GM18868 (cell line): ENCODE measurements around the gene IGF2R.

Source experiments
- ATAC-seq: cut with Tn5 transposase; IDR thresholded peaks from one replicate; pipeline ENCODE4 v1.9.1; 2021; ENCODE audit warnings: mild to moderate bottlenecking, moderate library complexity; ENCODE audit not compliant: unreplicated experiment

Gene IGF2R

DNA sequence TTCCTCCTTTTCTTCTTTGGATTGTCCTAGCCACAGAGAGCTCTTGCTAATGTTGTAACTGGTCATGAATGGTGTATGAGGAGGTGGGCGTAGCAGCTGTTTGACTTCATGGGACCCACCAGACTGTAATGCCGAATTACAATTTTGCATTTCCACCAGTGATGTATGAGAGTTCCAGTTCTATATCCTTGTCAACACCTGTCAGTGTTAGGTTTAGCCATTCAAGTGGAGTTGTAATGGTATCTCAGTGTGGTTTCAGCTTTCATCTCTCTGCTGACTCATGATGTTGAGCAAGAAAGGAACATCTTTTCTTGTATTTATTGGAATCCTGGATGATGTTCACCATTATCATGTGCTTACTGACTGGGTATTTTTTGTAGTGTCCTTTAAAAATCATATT lies 5.1 kb downstream of the IGF2R start:
- peak; percentile 40 for ATAC-seq

DNA sequence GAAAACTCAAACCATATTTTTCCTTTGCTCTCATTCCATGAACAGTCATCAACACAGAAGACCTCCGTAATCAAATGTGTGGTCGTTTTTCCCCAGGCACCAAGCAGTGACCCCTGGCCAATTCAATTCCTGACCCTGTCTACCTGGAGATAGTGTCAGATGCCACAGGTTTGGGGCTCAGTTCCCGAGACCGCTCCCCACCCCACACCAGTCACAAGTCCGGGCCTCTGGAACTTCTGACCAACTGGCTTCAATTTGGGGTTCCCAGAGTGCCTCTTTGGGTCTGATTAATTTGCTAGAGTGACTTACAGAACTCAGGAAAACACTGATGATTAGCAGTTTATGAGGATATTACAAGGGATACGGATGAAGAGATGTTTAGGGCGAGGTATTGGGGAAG lies 6.0 kb downstream of the IGF2R start:
- no peak for ATAC-seq

DNA sequence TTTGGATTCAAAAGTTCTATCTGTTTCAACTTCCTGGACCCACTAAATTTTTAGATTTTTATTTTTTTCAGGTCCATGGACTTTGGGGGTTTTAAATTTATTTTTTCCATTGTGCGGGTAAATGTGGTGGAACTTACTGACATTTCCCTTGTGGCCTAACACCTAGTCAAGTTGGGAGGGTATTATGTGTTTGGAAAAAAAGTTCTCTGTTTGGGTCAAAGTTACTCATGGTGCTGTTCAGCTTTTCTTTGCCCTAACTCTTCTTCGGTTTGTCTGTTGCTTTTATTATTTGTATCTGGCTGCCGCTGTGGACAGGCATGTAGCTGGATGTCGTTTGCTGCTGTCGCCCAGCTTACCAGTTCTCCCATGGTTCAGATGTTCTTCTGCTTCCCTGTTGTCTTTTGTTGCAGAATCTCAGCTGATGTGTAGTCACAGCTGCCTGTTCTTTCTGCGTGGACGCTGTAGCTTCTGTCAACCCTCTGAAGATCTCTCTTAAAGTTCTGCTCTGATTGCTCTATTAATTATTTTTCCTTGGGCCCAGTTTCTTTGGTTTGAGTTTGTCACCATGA lies 7.9 kb downstream of the IGF2R start:
- ATAC-seq = no peak

DNA sequence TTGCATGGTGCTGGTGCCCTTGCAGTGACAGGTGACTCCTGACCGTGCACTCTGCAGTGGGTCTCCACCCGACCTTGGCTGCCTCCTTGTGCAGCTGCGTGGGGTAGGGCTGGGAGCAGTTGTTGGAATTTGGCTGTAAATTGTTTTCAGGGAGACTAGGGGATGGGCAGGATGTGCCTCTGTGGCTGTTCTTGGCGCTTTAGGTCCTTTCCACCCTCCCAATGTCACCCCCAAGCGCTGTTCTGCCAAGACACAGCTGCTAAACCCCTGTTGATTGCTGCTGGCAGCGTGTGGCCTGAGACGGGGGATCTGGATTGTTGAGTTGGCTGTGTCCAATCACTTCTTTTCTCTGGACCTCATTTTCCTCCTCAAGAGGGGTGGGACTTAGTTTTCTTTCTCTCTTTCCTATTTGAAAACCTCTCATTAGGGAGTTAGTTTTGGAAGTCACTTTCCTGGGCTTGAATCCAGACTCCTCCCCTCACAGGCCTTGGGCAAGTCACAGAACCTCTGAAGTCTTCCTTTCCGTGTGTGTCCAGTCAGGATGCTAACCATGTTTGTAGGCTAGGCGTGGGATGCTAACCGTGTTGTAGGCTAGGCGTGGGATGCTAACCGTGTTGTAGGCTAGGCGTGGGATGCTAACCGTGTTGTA lies 8.5 kb downstream of the IGF2R start:
- ATAC-seq = no peak

DNA sequence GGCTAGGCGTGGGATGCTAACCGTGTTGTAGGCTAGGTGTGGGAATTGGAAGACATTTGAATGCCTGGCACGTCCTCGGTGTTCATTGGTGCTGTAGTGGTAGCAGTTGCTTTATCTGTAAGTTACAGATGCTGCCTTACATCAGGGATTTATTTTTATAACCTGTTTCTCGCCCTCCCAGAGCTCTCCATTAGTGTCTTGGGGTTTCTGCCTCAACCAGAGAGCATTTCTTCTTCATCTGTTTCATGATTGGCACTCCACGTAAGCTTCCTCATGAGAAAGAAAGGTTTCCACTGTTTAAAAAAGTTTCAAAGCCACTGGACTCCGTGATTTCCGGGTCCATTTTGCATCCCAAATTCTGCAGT lies 9.0 kb downstream of the IGF2R start:
- no peak for ATAC-seq

DNA sequence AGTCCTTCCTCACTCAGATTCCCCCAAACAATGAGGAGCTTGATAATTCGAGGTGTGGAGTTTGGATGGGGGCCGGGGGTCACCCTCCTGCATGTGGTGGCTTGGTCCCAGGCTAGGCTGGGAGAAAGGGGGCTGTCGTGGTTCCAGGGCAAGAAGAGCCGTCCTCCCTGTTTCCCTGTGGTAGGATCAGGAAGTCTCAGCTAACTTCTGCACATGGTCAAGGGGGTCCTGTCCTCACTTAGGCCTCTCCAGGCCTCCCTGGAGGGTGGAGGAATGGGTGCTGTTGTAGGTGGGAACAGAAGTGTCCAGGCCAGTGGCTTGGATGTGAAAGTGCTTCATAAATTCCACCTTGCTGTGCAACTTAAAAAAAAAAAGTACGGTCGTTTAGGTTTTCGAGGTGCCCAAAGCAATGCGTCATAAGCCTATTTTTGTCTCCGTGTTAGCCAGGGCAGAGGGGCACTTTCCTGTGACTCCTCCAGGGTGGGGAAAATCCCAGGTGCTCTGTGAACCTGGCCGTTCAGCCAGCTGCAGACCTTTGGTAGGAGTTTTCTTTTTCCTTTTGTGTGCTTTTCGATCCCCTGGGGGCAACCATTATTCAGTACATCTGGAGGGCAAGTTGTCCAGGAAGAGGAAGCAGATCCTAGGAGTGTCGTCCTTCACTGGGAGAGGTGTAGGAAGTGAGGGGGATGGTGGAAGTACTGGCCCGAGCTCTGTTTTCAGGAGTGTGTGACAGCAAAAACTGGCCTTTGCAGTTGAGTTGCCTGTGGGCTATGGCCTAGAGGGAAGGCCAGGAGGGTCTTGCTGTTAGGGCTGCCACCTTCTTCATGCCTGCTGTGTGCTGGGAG lies 9.6 kb downstream of the IGF2R start:
- peak; percentile 26 for ATAC-seq

DNA sequence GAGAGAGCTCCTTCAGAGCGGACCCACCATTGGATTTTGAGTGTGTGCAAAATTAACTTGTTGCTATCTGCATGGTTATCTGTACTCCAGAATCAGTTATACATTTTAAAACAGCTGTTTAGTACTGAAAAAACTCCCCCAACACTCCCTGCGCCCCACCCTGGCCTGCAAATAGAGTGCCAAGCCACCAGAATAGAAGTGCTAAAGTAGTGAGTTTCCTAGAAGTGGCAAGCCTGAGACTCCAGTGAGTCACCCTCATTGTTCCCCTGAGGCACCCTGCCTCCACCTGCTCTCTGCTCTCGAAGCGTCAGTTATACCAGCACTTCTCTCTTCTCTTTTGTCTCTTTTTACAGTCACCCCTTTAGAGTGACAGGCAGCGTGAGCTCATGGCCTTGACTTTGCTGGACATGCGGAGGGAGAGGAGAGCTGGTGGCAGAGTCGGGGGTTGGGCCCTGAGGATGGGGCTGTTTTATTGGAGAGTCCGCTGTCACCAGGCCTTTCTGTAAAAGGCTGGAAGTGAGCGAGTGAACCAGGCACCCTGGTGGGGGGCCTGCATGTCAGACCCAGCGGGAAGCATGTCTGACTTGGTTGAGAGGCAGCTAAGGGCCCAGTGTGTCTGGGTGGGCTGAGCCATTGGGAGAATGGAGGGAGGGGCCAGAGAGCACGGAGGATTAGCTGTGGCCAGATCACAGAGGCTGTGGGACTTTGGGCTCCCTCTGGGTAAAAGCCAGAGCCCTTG lies 10.4 kb downstream of the IGF2R start:
- peak; percentile 69 for ATAC-seq

DNA sequence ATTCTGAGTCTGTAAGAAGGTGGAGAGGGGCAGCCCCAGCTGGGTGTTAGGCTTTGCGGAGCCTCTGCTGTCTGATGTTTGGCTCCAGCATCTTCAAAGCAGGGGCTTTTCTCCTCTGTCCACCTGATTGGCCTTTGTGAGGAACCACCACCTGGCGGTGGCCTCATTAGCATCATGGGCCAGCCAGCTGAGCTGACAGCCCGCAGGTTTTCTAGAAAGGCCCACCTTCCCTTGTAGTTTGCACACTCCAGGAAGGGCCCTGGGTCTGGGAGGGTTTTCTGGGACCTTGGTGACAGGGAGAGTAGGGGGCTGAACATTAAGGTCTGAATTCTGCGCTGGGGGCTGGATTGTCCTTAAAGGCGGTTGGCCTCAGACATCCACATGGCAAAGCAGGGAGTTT lies 11.6 kb downstream of the IGF2R start:
- no peak for ATAC-seq

DNA sequence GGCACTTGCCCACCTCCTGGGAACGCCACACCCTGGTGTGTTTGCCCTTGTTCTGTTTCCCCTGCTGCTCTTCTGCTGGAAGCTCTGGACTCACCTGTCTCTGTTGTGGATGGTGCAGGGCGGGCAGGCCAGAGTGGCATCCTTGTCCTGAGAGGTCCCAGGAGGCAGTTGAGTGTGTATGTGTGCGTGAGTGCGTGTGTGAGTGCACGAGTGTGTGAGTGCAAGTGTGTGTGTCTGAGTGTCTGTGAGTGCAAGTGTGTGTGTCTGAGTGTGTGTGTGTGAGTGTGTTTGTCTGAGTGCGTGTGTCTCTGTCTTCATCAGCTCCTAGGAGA lies 12.2 kb downstream of the IGF2R start:
- ATAC-seq = no peak

DNA sequence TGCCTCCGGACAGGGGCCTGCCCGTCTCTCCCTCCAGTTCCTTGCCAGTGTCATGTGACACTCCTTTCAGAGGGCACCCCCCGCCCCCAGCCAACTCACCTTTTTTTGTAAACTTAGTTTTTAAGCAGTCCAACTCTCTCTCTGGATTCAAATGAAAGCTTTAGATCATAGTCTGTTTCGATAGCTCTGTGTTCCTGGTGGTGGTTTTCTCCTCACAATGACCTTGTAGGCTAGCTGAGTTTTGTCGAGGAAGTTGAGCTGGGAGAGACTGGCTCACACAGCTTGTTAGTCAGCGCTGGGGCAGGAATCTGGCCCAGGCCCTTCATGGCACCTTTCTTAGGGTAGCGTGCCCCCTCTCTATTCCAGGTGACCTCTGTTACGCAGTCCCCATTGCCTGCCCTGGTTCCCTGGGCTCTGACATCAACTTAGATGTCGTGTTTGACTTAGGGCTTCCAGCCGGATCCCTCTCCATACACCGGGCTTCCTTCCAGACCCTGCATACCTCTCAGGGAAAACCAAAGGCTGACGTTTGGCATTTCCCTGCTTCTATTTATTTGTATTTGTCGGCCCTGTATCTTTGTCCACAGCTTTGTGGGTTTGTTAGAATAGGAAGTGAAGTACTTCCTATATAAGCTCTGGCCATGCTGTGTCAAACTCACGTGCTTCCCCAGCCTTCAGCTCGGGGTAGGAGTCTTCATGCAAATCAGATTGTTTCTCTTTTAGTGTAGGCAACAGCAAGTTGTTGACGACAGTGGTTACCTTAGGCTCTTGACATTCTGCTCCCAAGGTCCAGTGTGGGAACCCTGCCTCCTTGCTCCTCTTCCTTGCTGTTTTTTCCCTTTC lies 12.7 kb downstream of the IGF2R start:
- peak; percentile 51 for ATAC-seq

DNA sequence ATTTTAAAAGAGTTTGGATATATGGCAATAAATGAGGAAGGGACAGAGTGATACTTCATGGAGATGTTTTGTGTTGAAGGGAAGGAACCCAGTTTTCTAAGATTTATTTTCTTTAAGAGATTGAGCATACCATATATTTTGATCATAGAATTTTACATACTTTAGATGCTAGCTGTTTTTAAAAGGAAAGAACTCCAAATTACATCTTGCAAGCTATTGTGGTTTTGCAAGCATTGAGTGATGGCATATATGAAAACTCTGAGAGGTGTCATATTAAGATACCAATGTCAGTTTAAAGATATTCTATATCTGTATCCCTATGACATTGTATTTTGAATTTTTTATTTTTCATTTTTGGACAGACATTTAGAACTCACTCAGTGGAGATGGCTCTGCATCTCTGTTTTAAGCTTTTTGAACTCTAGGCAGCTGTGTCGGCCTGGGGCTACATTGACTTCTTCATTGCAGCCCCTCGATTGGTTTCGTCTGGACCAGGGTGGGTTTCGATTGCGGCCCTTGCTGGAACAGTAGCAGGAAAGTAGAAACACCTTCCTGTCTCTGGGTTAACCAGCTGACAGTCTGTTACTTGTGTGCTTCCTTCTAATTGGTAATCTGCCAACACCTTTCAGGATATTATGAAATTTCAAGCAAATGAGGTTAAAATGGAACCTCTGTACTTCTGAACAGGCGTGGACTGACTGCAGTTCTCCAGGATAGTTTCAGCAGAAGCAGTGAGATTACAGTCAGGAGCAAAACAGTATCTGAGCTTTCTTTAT lies 14.0 kb downstream of the IGF2R start:
- ATAC-seq = peak; percentile 16

DNA sequence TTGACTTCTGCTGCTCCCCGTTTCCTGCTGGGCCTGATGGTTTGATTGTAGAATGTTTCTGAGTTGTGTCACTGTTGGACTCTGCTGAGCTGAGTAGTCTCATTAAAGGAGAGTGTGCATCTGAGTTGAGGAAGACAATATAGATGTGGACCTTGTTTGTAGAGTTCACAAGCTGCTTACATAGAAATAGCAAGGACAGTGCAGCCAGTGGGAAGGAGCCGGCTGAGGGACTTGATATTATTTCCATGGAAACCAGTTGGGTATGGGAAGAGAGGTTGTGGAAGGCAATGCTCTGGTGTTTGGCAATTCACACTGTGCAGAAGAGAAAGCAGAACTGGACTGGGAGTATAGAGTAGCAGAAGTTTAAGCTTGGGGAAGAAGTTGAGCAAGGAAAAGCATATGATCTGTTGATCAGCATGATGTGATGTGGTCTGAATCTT lies 14.8 kb downstream of the IGF2R start:
- ATAC-seq = no peak

DNA sequence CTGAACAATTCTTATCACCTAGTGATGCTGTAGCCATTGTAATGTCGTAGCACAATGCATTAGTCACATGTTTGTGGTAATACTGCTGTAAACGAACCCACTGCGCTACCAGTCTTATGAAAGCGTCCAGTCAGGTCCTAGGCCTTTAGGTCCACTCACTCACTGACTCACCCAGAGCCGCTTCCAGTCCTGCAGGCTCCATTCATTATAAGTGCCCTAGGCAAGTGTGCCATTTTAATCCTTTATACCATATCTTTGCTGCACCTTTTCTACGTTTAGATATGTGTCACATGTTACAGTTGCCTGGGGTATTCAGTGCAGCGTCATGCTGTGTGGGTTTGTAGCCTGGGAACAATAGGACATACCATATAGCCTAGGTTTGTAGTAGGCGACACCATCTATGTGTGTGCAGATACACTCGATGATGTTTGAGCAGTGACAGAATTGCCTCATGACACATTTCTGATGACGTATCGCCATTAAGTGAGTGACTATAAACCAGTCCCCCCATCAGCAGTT lies 15.4 kb downstream of the IGF2R start:
- no peak for ATAC-seq

DNA sequence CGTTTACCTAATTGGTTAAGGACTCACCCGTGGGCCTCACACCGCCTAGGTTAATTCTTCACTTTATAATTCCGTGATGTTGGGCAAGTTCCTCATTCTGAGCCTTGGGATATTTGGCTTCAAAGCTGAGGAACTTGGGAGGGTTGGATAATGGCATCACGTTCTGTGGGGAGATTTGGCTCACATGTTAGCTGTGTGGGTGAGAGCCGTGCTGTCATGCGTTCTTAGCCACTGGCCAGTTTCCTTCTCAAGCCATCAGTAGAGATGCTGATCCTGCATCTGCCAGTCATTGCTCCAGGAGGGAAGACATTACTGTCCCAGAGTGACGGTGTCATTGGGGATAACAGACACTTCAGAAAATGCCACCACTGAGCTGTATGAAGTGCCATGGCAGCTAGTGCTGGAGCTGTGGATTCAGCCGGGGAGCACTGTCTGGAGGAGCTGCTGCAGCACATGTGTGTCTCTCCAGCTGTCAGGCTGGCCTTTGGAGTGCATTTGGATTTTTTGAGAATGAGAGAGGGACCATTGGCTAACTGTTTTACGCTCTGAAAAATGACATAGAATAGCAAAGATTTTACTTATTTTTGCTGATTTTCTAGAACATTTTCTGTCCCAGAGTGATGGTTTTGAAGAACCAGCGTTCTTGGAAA lies 16.5 kb downstream of the IGF2R start:
- ATAC-seq = no peak

DNA sequence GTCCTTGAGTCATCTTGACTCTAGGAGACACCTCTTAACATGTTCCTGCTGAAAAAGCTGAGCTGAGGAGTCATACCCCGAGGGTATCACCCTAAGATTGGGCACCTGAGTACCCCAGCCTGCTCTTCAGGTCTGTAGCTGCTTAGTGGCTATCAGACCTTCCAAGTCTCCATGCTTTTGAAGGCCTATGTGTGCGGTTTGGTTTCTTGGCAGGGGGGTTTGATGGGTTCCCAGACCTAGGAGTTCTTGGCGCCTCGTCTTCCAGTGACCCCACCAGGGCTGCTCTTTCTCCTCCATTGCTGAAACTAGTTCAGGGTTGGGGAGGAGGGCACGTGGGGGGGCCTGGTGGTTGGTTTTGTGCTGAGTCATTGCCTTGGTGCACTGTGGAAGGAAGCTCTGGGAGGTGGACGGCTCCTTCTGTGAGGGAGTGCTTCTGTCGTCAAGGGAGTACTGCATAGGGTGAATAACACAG lies 20.1 kb downstream of the IGF2R start:
- ATAC-seq = no peak

DNA sequence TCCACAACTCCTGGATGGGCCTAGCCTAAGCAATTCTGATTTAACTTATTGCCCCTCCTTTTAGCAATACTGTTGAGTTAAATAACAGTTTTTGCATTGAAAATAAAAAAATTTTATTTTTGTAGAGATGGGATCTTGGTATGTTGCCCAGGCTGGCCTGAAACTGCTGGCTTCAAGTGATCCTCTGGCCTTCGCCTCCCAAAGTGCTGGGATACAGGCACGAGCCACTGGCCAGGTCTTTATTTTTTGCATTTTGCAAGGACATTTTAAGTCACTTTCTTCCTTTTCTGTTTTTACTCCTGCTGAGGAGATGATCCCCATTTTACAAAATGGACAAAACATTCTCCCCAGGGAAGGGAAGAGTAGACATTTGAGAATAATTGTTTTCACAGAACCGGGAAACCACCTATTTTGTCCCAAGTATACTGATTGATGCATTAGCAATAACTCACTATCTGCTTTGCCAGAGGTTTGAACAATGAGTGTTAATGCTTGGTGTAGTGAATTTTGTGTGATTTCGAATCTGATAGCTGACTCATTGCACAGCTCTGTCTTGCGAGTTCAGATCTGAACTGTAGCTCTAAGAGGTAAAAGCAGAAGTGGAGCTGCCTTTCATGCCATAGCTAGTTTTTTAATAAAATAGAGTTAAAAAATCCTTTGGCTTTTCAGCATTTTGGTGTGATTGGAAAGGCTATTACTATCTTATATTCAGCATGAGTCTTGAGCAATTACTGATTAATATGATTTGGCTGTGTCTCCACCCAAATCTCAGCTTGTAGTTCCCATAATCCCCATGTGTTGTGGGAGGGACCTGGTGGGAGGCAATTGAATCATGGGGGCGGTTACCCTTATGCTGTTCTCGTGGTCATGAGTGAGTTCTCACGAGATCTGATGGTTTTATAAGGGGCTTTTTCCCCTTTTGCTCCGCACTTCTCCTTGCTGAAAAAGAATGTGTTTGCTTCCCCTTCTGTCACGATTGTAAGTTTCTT lies 20.9 kb downstream of the IGF2R start:
- ATAC-seq = peak; percentile 96

DNA sequence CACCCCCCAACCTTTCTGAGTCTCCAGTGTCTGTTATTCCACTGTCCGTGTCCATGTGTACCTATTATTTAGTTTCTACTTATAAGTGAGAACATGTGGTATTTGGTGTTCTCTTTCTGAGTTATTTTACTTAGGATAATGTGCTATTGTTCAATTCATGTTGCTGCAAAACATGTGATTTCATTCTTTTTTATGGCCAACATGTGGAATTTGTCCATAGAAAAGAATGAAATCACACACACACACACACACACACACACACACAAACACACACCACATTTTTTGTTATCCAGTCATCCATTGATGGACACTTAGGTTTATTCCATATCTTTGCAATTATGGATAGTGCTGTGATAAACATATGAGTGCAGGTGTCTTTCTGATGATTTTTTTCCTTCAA lies 23.5 kb downstream of the IGF2R start:
- no peak for ATAC-seq

DNA sequence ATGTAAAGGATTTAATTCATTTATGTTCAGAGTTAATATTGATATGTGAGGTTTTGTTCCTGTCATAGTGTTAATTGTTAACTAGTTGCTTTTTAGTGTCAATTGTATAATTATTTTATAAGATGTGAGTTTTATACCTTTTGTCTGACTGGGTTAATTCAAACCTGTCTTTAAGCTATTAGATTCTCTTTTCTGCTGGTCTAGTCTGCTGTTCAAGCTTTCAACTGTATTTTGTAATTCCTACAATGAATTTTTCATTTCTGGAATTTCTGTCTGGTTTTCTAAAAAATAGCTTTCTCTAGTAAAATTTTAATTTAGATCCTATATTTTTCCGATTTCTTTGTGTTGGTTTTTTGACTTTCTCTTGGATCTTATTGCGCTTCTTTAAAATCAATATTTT lies 26.5 kb downstream of the IGF2R start:
- ATAC-seq = no peak
